SK-N-MC (cell line): ENCODE data around the gene CLCN7.

Experiments used
- EZH2 ChIP-seq: fragments of 200-600 bp; sonication (generic); IDR thresholded peaks from one replicate; pipeline ENCODE4 v1.6.1; 2017; ENCODE audit warnings: antibody characterized with exemption
- POLR2AphosphoS5 ChIP-seq: IDR thresholded peaks from 2 replicates; pipeline ENCODE4 v1.6.1; 2012; ENCODE audit warnings: mild to moderate bottlenecking, low read depth, low read length, borderline replicate concordance

GRCh38 chr16:1401758-1402154 lies 73.1 kb downstream of the CLCN7 start:
- TF ChIP-seq EZH2 (no peak), POLR2AphosphoS5 (no peak)
